LNCAP (cell line): Measurements from ENCODE around the gene NPDC1.

Experiments used
- CTCF ChIP-seq: fragments of 450-650 bp; IDR thresholded peaks from 2 replicates; pipeline ENCODE4 v1.5.1; 2017; ENCODE audit warnings: mild to moderate bottlenecking

NPDC1 gene

GRCh38 chr9:137084526-137084925, 38.5 kb upstream of the NPDC1 start:
- no peak for TF ChIP-seq CTCF

GRCh38 chr9:137083394-137084004, 37.5 kb upstream of the NPDC1 start:
- TF ChIP-seq CTCF: no peak

GRCh38 chr9:137082925-137083290, 36.9 kb upstream of the NPDC1 start:
- no peak for TF ChIP-seq CTCF

- no peak for TF ChIP-seq CTCF
These were observed 36.4 kb upstream of the NPDC1 start for GRCh38 chr9:137082222-137082924.

GRCh38 chr9:137080260-137081122, 34.5 kb upstream of the NPDC1 start:
- TF ChIP-seq CTCF: no peak

- TF ChIP-seq CTCF: no peak
These were observed 33.4 kb upstream of the NPDC1 start for GRCh38 chr9:137079401-137079787.

GRCh38 chr9:137078701-137079400, 32.9 kb upstream of the NPDC1 start:
- no peak for TF ChIP-seq CTCF
